Measurements from ENCODE around the gene METRN.

Gene METRN

DNA sequence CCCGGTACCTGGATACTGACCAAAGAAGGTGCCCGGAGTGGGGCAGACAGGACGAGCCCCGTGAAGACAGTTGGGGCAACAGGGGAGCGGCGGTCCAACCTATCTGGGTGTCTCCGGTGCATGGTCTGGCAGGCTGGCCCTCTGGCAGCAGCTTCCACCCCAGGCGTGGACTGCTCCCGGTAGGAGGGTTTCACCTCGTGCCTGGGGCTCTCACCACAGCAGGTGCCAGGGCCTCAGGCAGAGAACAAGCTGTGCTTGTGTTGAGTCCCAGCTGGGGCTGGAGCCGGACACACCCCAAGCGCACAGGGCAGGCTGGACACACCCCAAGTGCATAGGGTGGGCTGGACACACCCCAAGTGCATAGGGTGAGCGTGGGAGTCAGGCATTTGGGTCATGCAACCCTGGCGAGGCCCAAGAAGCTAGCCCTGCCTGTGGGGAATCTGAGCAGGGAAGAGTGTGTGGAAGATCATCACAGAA, 7.8 kb upstream of the METRN start:
- Histone ChIP-seq H2AFZ (ENCODE audit: low read length) (no peak overlapping the region), H3K9me3 (ENCODE audit: insufficient read depth, low read depth, low read length) (no peaks in the 10 kb centered on the region), H3F3A (ENCODE audit: low read depth) (no peaks in the 10 kb centered on the region), H3K9ac (ENCODE audit: low read depth, low read length, poor library complexity, severe bottlenecking) (no peak overlapping the region), H3K4me2 (ENCODE audit: low read depth, low read length, poor library complexity, severe bottlenecking) (no peak overlapping the region), H3K36me3 (ENCODE audit: insufficient read depth, low read length) (no peaks in the 10 kb centered on the region), H3K4me1 (ENCODE audit: insufficient read depth, low read length, poor library complexity, severe bottlenecking) (no peaks in the 10 kb centered on the region), H3K4me3 (ENCODE audit: low read length, poor library complexity, severe bottlenecking) (no peak overlapping the region), H3K27me3 (ENCODE audit: insufficient read depth, low read length, poor library complexity, severe bottlenecking) (no peaks in the 10 kb centered on the region), H3K9me2 (replicated peaks; ENCODE audit: low read depth, low read length) (no peaks in the 10 kb centered on the region), H4K20me1 (ENCODE audit: insufficient read depth, low read length, poor library complexity, severe bottlenecking) (no peaks in the 10 kb centered on the region), H3K79me2 (ENCODE audit: insufficient read depth, low read length) (no peaks in the 10 kb centered on the region)
- no peak for TF ChIP-seq EZH2phosphoT487 (IDR thresholded peaks at IDR 0.05; ENCODE audit: borderline replicate concordance)
- TF ChIP-seq, protein P1, sequence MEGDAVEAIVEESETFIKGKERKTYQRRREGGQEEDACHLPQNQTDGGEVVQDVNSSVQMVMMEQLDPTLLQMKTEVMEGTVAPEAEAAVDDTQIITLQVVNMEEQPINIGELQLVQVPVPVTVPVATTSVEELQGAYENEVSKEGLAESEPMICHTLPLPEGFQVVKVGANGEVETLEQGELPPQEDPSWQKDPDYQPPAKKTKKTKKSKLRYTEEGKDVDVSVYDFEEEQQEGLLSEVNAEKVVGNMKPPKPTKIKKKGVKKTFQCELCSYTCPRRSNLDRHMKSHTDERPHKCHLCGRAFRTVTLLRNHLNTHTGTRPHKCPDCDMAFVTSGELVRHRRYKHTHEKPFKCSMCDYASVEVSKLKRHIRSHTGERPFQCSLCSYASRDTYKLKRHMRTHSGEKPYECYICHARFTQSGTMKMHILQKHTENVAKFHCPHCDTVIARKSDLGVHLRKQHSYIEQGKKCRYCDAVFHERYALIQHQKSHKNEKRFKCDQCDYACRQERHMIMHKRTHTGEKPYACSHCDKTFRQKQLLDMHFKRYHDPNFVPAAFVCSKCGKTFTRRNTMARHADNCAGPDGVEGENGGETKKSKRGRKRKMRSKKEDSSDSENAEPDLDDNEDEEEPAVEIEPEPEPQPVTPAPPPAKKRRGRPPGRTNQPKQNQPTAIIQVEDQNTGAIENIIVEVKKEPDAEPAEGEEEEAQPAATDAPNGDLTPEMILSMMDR (conservative IDR thresholded peaks at IDR 0.05; ENCODE audit: low read length), result no peak

DNA sequence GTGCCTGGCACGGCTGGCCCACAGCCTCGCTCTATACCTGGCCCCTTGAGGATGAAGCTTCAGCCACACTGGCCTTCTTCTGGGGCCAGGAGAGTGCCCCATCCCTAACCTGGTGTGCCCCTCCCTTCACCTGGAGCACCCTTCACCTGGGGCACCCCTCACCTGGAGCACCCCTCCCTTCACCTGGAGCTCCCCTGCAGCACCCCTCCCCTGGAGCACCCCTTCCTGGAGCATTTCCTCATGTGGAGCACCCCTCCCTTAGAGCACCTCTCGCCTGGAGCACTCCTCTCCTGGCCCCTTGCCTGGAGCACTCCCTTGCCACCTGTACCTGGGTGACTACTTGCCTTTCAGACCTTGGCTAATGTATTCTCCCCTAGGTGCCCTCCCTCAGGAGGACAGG, 6.9 kb upstream of the METRN start:
- Histone ChIP-seq H4K20me1 (ENCODE audit: insufficient read depth, low read length, poor library complexity, severe bottlenecking) (no peaks in the 10 kb centered on the region), H3K36me3 (ENCODE audit: insufficient read depth, low read length) (no peaks in the 10 kb centered on the region), H3K4me1 (ENCODE audit: insufficient read depth, low read length, poor library complexity, severe bottlenecking) (no peaks in the 10 kb centered on the region), H3K9me2 (replicated peaks; ENCODE audit: low read depth, low read length) (no peaks in the 10 kb centered on the region), H2AFZ (ENCODE audit: low read length) (no peak overlapping the region), H3K9me3 (ENCODE audit: insufficient read depth, low read depth, low read length) (no peaks in the 10 kb centered on the region), H3K79me2 (ENCODE audit: insufficient read depth, low read length) (no peaks in the 10 kb centered on the region), H3K9ac (ENCODE audit: low read depth, low read length, poor library complexity, severe bottlenecking) (no peak overlapping the region), H3K4me2 (ENCODE audit: low read depth, low read length, poor library complexity, severe bottlenecking) (no peak overlapping the region), H3K4me3 (ENCODE audit: low read length, poor library complexity, severe bottlenecking) (no peak overlapping the region), H3F3A (ENCODE audit: low read depth) (no peaks in the 10 kb centered on the region), H3K27me3 (ENCODE audit: insufficient read depth, low read length, poor library complexity, severe bottlenecking) (no peaks in the 10 kb centered on the region)
- no peak for TF ChIP-seq EZH2phosphoT487 (IDR thresholded peaks at IDR 0.05; ENCODE audit: borderline replicate concordance)
- TF ChIP-seq, protein P1 (conservative IDR thresholded peaks at IDR 0.05; ENCODE audit: low read length), result no peak

DNA sequence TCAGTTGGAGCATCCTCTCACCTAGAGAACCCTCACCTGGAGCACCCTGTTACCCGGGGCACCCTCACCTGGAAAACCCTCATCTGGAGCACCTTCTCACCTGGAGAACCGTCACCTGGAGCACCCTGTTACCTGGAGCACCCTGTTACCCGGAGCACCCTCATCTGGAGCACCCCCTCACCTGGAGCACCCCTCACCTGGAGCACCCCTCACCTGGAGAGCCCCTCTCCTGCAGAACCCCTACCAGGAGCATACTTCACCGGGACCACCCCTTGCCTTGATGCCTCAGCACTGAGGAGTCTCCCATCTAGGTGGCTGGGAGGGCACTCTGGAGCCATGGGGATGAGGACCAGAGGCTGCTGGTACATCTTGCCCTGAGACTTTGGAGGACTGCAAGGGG, 6.0 kb upstream of the METRN start:
- H4K20me1 ChIP-seq (ENCODE audit: insufficient read depth, low read length, poor library complexity, severe bottlenecking), result no peaks in the 10 kb centered on the region
- H2AFZ ChIP-seq (ENCODE audit: low read length), result no peak overlapping the region
- H3K9me3 ChIP-seq (ENCODE audit: insufficient read depth, low read depth, low read length), result no peaks in the 10 kb centered on the region
- H3K36me3 ChIP-seq (ENCODE audit: insufficient read depth, low read length), result no peaks in the 10 kb centered on the region
- H3K9me2 ChIP-seq (replicated peaks; ENCODE audit: low read depth, low read length), result no peaks in the 10 kb centered on the region
- no peaks in the 10 kb centered on the region for H3F3A ChIP-seq (ENCODE audit: low read depth)
- H3K79me2 ChIP-seq (ENCODE audit: insufficient read depth, low read length), result no peaks in the 10 kb centered on the region
- no peak for TF ChIP-seq EZH2phosphoT487 (IDR thresholded peaks at IDR 0.05; ENCODE audit: borderline replicate concordance)
- TF ChIP-seq, protein P1 (conservative IDR thresholded peaks at IDR 0.05; ENCODE audit: low read length), result no peak
- no peak overlapping the region for H3K4me2 ChIP-seq (ENCODE audit: low read depth, low read length, poor library complexity, severe bottlenecking)
- H3K27me3 ChIP-seq (ENCODE audit: insufficient read depth, low read length, poor library complexity, severe bottlenecking), result no peaks in the 10 kb centered on the region
- no peak overlapping the region for H3K9ac ChIP-seq (ENCODE audit: low read depth, low read length, poor library complexity, severe bottlenecking)
- no peaks in the 10 kb centered on the region for H3K4me1 ChIP-seq (ENCODE audit: insufficient read depth, low read length, poor library complexity, severe bottlenecking)
- H3K4me3 ChIP-seq (ENCODE audit: low read length, poor library complexity, severe bottlenecking), result no peak overlapping the region

Data from Loucy (cell line).